Neuron (in vitro differentiated cells): ENCODE results near the gene FAF1.
"Not testable (repeated sequence)": the region's sequence is repeated elsewhere in the genome, so short reads cannot be mapped to it uniquely, and the experiment has no call there.

ENCODE experiments used
- H2AFZ ChIP-seq: one replicate; pipeline ENCODE4 v1.6.1; 2013; ENCODE audit warnings: low read depth, mild to moderate bottlenecking, inconsistent platforms, low read length, moderate library complexity
- H3K27me3 ChIP-seq: one replicate; pipeline ENCODE4 v1.6.1; 2013; ENCODE audit warnings: low read length; ENCODE audit not compliant: insufficient read depth
- H3K36me3 ChIP-seq: one replicate; pipeline ENCODE4 v1.6.1; 2013; ENCODE audit warnings: low read length; ENCODE audit not compliant: insufficient read depth
- H3K4me1 ChIP-seq: one replicate; pipeline ENCODE4 v1.6.1; 2013; ENCODE audit warnings: low read length; ENCODE audit not compliant: insufficient read depth
- H3K4me3 ChIP-seq: 2 replicates; pipeline ENCODE4 v1.5.1; 2013; ENCODE audit warnings: mild to moderate bottlenecking, low read length, moderate library complexity
- H3K9me3 ChIP-seq: one replicate; pipeline ENCODE4 v1.6.1; 2013; ENCODE audit warnings: low read length

FAF1 gene

GRCh38 chr1:50959913-50960844, at the start of gene FAF1:
FAF1 (minus strand) TSS chr1:50960267; CDS start chr1:50959811, 456 bp downstream.
- no peaks in the 10 kb centered on the region for H3K9me3 ChIP-seq
- H3K27me3 ChIP-seq = peaks cover 2% of the 10 kb centered on the region
- H2AFZ ChIP-seq = peak within 1 kb of the TSS; percentile 81
- H3K36me3 ChIP-seq = no peaks in the 10 kb centered on the region
- H3K4me3 ChIP-seq = peak within 1 kb of the TSS; percentile 82
- peaks cover 14% of the 10 kb centered on the region for H3K4me1 ChIP-seq

GRCh38 chr1:51009381-51009780, 49.3 kb upstream of the FAF1 start:
- Histone ChIP-seq H3K27me3 (peaks cover 2% of the 10 kb centered on the region), H2AFZ (no peak overlapping the region), H3K9me3 (no peaks in the 10 kb centered on the region), H3K4me1 (no peaks in the 10 kb centered on the region), H3K36me3 (no peaks in the 10 kb centered on the region), H3K4me3 (no peak overlapping the region)

- H3K4me1 ChIP-seq, H3K27me3 ChIP-seq, H3K9me3 ChIP-seq, H2AFZ ChIP-seq, H3K36me3 ChIP-seq, H3K4me3 ChIP-seq: not testable (repeated sequence)
Observed at GRCh38 chr1:51005549-51005948, 45.5 kb upstream of the FAF1 start.

- Histone ChIP-seq H3K4me1 (no peaks in the 10 kb centered on the region), H2AFZ (no peak overlapping the region), H3K4me3 (no peak overlapping the region), H3K36me3 (no peaks in the 10 kb centered on the region), H3K27me3 (peaks cover 5% of the 10 kb centered on the region), H3K9me3 (no peaks in the 10 kb centered on the region)
Observed at GRCh38 chr1:51002516-51002915, 42.4 kb upstream of the FAF1 start.

GRCh38 chr1:51000651-51001050, 40.6 kb upstream of the FAF1 start:
- H2AFZ ChIP-seq = no peak overlapping the region
- H3K27me3 ChIP-seq = peaks cover 5% of the 10 kb centered on the region

GRCh38 chr1:51000160-51000559, 40.1 kb upstream of the FAF1 start:
- no peaks in the 10 kb centered on the region for H3K9me3 ChIP-seq
- H3K4me3 ChIP-seq = no peak overlapping the region
- H3K36me3 ChIP-seq = no peaks in the 10 kb centered on the region
- H2AFZ ChIP-seq = no peak overlapping the region
- no peaks in the 10 kb centered on the region for H3K4me1 ChIP-seq
- peaks cover 4% of the 10 kb centered on the region for H3K27me3 ChIP-seq

More at GRCh38 chr1:51000651-51001050, 40.6 kb upstream of the FAF1 start:
- H3K9me3 ChIP-seq = no peaks in the 10 kb centered on the region
- no peaks in the 10 kb centered on the region for H3K4me1 ChIP-seq
- H3K36me3 ChIP-seq = no peaks in the 10 kb centered on the region
- H3K4me3 ChIP-seq = no peak overlapping the region

- H3K27me3 ChIP-seq, H3K9me3 ChIP-seq, H3K36me3 ChIP-seq, H3K4me3 ChIP-seq, H3K4me1 ChIP-seq, H2AFZ ChIP-seq: not testable (repeated sequence)
Observed at GRCh38 chr1:50999375-50999774, 39.3 kb upstream of the FAF1 start.

- H3K27me3 ChIP-seq = peaks cover 6% of the 10 kb centered on the region
- no peak overlapping the region for H2AFZ ChIP-seq
- H3K36me3 ChIP-seq = no peaks in the 10 kb centered on the region
- no peaks in the 10 kb centered on the region for H3K9me3 ChIP-seq
- H3K4me3 ChIP-seq = no peak overlapping the region
- no peaks in the 10 kb centered on the region for H3K4me1 ChIP-seq
Observed at GRCh38 chr1:50996083-50996482, 36.0 kb upstream of the FAF1 start.

- H2AFZ ChIP-seq = no peak overlapping the region
- H3K4me3 ChIP-seq = no peak overlapping the region
- H3K9me3 ChIP-seq = no peaks in the 10 kb centered on the region
- H3K4me1 ChIP-seq = no peaks in the 10 kb centered on the region
- H3K27me3 ChIP-seq = peaks cover 6% of the 10 kb centered on the region
- no peaks in the 10 kb centered on the region for H3K36me3 ChIP-seq
Observed at GRCh38 chr1:50995651-50996050, 35.6 kb upstream of the FAF1 start.

- Histone ChIP-seq H3K4me3 (no peak overlapping the region), H3K9me3 (no peaks in the 10 kb centered on the region), H3K36me3 (no peaks in the 10 kb centered on the region), H3K4me1 (no peaks in the 10 kb centered on the region), H3K27me3 (peaks cover 3% of the 10 kb centered on the region), H2AFZ (no peak overlapping the region)
Observed at GRCh38 chr1:50994997-50995396, 34.9 kb upstream of the FAF1 start.

GRCh38 chr1:50993645-50994044, 33.6 kb upstream of the FAF1 start:
- Histone ChIP-seq H3K4me3 (no peak overlapping the region), H3K36me3 (no peaks in the 10 kb centered on the region), H3K9me3 (no peaks in the 10 kb centered on the region), H2AFZ (no peak overlapping the region), H3K27me3 (peaks cover 3% of the 10 kb centered on the region), H3K4me1 (no peaks in the 10 kb centered on the region)

- Histone ChIP-seq H3K9me3 (no peaks in the 10 kb centered on the region), H2AFZ (no peak overlapping the region), H3K4me1 (no peaks in the 10 kb centered on the region), H3K36me3 (no peaks in the 10 kb centered on the region), H3K4me3 (no peak overlapping the region), H3K27me3 (peaks cover 3% of the 10 kb centered on the region)
Observed at GRCh38 chr1:50992532-50993318, 32.7 kb upstream of the FAF1 start.

GRCh38 chr1:50989694-50990093, 29.6 kb upstream of the FAF1 start:
- no peaks in the 10 kb centered on the region for H3K4me1 ChIP-seq

More at GRCh38 chr1:50989694-50990093, 29.6 kb upstream of the FAF1 start:
- Histone ChIP-seq H3K9me3 (no peaks in the 10 kb centered on the region), H3K4me3 (no peak overlapping the region), H3K36me3 (no peaks in the 10 kb centered on the region), H2AFZ (no peak overlapping the region), H3K27me3 (peaks cover under 1% of the 10 kb centered on the region)
